OCI-LY7 (cell line): ENCODE data around the gene CHD1. TPM values are rescaled to one million over a fixed set of nuclear protein-coding genes. Genes with fewer than 3 reads are reported as not detected.

Experiments used
- BruUV-seq: library from RNA; stranded (reverse); fragments of 400-500 nt; replicated peaks from 2 replicates; lab custom pipeline; 2021; lab: Mats Ljungman, UMichigan
- CTCF ChIA-PET: fragments of 300-600 bp; sonication (Branson Sonifier 250); formaldehyde crosslinking; loops from one replicate; lab custom pipeline; 2022; ENCODE audit warnings: antibody characterized with exemption; ENCODE audit not compliant: unreplicated experiment; lab: Charles Lee
- POLR2A ChIA-PET: fragments of 300-600 bp; sonication (Branson Sonifier 250); formaldehyde crosslinking; loops from one replicate; lab custom pipeline; 2022; ENCODE audit warnings: antibody characterized with exemption; lab: Charles Lee
- DNase-seq: peaks from one replicate; pipeline ENCODE4 v3.0.0-alpha.2; 2015; ENCODE audit warnings: low spot score
- H2AFZ ChIP-seq: fragments of 200-600 bp; sonication (generic), shearing (Covaris generic); 2 replicates; pipeline ENCODE4 v1.6.1; 2014; ENCODE audit warnings: mild to moderate bottlenecking, antibody characterized with exemption, low read length, moderate library complexity
- H3K27ac ChIP-seq: fragments of 200-600 bp; sonication (generic); 2 replicates; pipeline ENCODE4 v1.5.1; 2014; ENCODE audit warnings: mixed run types, low read depth, mild to moderate bottlenecking, moderate library complexity, low read length, inconsistent platforms; ENCODE audit not compliant: poor library complexity, severe bottlenecking
- H3K36me3 ChIP-seq: fragments of 200-600 bp; sonication (generic); 2 replicates; pipeline ENCODE4 v1.6.1; 2014; ENCODE audit warnings: mild to moderate bottlenecking, antibody characterized with exemption, low read length, moderate library complexity, mixed read lengths; ENCODE audit not compliant: insufficient read depth
- H3K4me1 ChIP-seq: fragments of 200-600 bp; sonication (generic); 2 replicates; pipeline ENCODE4 v1.5.1; 2014; ENCODE audit warnings: mild to moderate bottlenecking, low read length; ENCODE audit not compliant: insufficient read depth, poor library complexity, severe bottlenecking
- H3K4me2 ChIP-seq: fragments of 200-600 bp; sonication (generic); 2 replicates; pipeline ENCODE4 v1.6.1; 2014; ENCODE audit warnings: mild to moderate bottlenecking, low read length
- H3K4me3 ChIP-seq: fragments of 200-600 bp; sonication (generic); 2 replicates; pipeline ENCODE4 v1.5.1; 2014; ENCODE audit warnings: mild to moderate bottlenecking, low read depth, low read length; ENCODE audit not compliant: poor library complexity, severe bottlenecking
- H3K79me2 ChIP-seq: fragments of 200-600 bp; sonication (generic); 2 replicates; pipeline ENCODE4 v1.6.1; 2016; ENCODE audit warnings: low read depth, mild to moderate bottlenecking, low read length, moderate library complexity, mixed read lengths; ENCODE audit not compliant: insufficient read depth
- H3K9me2 ChIP-seq: fragments of 200-600 bp; sonication (generic); 2 replicates; pipeline ENCODE4 v1.6.1; 2016; ENCODE audit warnings: mild to moderate bottlenecking, low read length, mixed read lengths; ENCODE audit not compliant: insufficient read depth
- H3K9me3 ChIP-seq: fragments of 200-600 bp; sonication (generic); 2 replicates; pipeline ENCODE4 v1.6.1; 2014; ENCODE audit warnings: mild to moderate bottlenecking, mixed run types, low read length, mixed read lengths
- H4K20me1 ChIP-seq: fragments of 200-600 bp; sonication (generic); 2 replicates; pipeline ENCODE4 v1.6.1; 2014; ENCODE audit warnings: mild to moderate bottlenecking, antibody characterized with exemption, low read length, moderate library complexity, mixed read lengths; ENCODE audit not compliant: insufficient read depth
- EZH2phosphoT487 ChIP-seq: fragments of 200-600 bp; sonication (generic); IDR thresholded peaks from 2 replicates; pipeline ENCODE4 v1.6.1; 2018; ENCODE audit warnings: low read depth, borderline replicate concordance, mild to moderate bottlenecking, mixed run types, antibody characterized with exemption, low read length, moderate library complexity, mixed read lengths
- intact Hi-C: fragments of 100-400 bp; cut with micrococcal nuclease; formaldehyde crosslinking; loops from one replicate; pipeline ENCODE4 v1.10.0; 2022; ENCODE audit not compliant: unreplicated experiment
- total RNA-seq, 2 experiments: library from RNA; depleted of rRNA in 1 of 2; stranded (reverse); fragments of >200 nt in 1 of 2; shearing (Covaris generic) in 1 of 2; gene quantifications; 2 replicates each; pipeline ENCODE4 v1.2.3, GENCODE V29; 2014 to 2022
- TF ChIP-seq, protein P1 (sequence below): fragments of 200-600 bp; sonication (generic); conservative IDR thresholded peaks from 2 replicates; pipeline ENCODE4 v1.5.1; 2014; ENCODE audit warnings: mild to moderate bottlenecking, antibody characterized with exemption, low read length, moderate library complexity, mixed read lengths

CHD1 gene
- total RNA-seq, 2 experiments from 2014 or later, result 8.3 to 10.3 TPM

DNA sequence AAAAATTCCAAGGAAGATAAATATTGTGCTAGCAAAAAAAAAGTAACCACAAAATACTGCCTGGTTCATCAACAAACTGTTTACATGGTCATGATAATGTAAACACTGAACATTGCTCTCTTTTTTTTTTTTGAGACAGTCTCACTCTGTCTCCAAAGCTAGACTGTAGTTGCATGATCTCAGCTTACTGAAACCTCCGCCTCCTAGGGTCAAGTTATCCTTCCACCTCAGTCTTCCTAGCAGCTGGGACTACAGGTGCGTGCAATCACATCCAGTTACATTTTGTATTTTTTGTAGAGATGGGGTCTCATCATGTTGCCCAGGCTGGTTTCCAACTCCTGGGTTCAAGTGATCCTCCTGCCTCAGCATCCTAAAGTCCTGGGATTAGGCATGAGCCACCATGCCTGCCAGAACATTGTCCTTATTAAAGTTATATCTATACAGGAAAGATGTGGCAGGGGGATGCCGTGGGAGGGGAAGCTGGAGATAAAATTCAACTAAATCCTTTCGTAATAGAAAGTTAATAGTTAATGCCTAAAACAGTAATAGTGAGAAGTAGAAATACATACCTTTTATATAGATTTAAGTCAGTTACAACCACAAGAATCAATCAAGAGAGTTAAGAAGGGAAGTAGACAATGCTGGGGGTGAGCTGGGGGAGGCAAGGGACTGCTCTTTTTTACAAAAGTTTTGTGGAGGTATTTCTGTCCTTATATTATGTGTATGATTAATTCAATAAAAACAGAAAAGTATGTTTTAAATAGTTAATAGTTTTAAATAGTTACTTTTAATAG, 103.0 kb downstream of the CHD1 start:
- H3K4me1 ChIP-seq, result no peaks in the 10 kb centered on the region
- no peaks in the 10 kb centered on the region for H3K36me3 ChIP-seq
- no peak overlapping the region for H3K4me2 ChIP-seq
- no peaks in the 10 kb centered on the region for H3K9me2 ChIP-seq
- H2AFZ ChIP-seq, result no peak overlapping the region
- H3K4me3 ChIP-seq, result no peak overlapping the region
- no peaks in the 10 kb centered on the region for H4K20me1 ChIP-seq
- H3K27ac ChIP-seq, result no peak overlapping the region
- no TSS peak for BruUV-seq
- intact Hi-C loops, result no loop called here
- CTCF ChIA-PET, result no interaction called here
- TF ChIP-seq, protein P1, sequence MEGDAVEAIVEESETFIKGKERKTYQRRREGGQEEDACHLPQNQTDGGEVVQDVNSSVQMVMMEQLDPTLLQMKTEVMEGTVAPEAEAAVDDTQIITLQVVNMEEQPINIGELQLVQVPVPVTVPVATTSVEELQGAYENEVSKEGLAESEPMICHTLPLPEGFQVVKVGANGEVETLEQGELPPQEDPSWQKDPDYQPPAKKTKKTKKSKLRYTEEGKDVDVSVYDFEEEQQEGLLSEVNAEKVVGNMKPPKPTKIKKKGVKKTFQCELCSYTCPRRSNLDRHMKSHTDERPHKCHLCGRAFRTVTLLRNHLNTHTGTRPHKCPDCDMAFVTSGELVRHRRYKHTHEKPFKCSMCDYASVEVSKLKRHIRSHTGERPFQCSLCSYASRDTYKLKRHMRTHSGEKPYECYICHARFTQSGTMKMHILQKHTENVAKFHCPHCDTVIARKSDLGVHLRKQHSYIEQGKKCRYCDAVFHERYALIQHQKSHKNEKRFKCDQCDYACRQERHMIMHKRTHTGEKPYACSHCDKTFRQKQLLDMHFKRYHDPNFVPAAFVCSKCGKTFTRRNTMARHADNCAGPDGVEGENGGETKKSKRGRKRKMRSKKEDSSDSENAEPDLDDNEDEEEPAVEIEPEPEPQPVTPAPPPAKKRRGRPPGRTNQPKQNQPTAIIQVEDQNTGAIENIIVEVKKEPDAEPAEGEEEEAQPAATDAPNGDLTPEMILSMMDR, result no peak
- no peak for TF ChIP-seq EZH2phosphoT487
- DNase-seq, result no peak
- POLR2A ChIA-PET, result no interaction called here
- H3K79me2 ChIP-seq, result no peaks in the 10 kb centered on the region
- no peaks in the 10 kb centered on the region for H3K9me3 ChIP-seq

GRCh38 chr5:98816582-98817222, 112.1 kb downstream of the CHD1 start:
- Histone ChIP-seq H3K4me1 (no peaks in the 10 kb centered on the region), H3K27ac (no peak overlapping the region), H3K4me3 (no peak overlapping the region), H4K20me1 (no peaks in the 10 kb centered on the region), H3K9me2 (no peaks in the 10 kb centered on the region), H3K4me2 (no peak overlapping the region), H3K9me3 (no peaks in the 10 kb centered on the region), H3K79me2 (no peaks in the 10 kb centered on the region), H2AFZ (no peak overlapping the region), H3K36me3 (no peaks in the 10 kb centered on the region)
- TF ChIP-seq EZH2phosphoT487, result no peak
- TF ChIP-seq, protein P1, result no peak
- ChIA-PET CTCF (no interaction called here), POLR2A (interaction anchor here (0.7 to 0.9 kb wide), 2 partner anchors 345 to 1288 kb away, joined by 3 read pairs; no protein-coding TSS in a partner anchor)
- no peak for DNase-seq
- BruUV-seq, result no TSS peak
- intact Hi-C loops, result no loop called here

DNA sequence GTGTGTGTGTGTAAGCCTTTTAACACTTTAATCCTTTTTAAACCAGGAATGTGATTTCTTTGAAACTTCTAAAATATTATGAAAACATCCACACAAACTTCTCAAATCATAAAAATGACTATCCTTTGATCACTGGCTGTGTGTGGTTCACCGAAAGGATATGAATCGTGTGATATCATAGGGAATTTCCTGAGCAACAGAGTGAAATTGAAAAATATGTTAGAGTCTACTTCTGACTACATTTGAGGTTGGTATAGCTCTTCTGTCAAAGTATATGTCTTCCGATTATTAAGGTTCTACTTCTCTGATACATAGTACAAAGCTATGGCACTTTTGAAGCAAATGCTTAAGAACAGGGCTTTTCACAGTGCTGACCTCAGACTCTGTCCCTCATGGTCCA, 115.1 kb downstream of the CHD1 start:
- POLR2A ChIA-PET, result no interaction called here
- H3K79me2 ChIP-seq, result no peaks in the 10 kb centered on the region
- no peaks in the 10 kb centered on the region for H3K36me3 ChIP-seq
- no peak overlapping the region for H2AFZ ChIP-seq
- no peak for TF ChIP-seq EZH2phosphoT487
- TF ChIP-seq, protein P1, result no peak
- no peak overlapping the region for H3K27ac ChIP-seq
- CTCF ChIA-PET, result no interaction called here
- no TSS peak for BruUV-seq
- intact Hi-C loops, result no loop called here
- H3K4me3 ChIP-seq, result no peak overlapping the region
- H3K4me2 ChIP-seq, result no peak overlapping the region
- H4K20me1 ChIP-seq, result no peaks in the 10 kb centered on the region
- DNase-seq, result no peak
- H3K4me1 ChIP-seq, result no peaks in the 10 kb centered on the region
- no peaks in the 10 kb centered on the region for H3K9me2 ChIP-seq
- no peaks in the 10 kb centered on the region for H3K9me3 ChIP-seq
